Progenitor cell of endocrine pancreas (in vitro differentiated cells): Measurements from ENCODE around the gene MAZ. TPM values are rescaled to one million over a fixed set of nuclear protein-coding genes. Genes with fewer than 3 reads are reported as not detected.

ENCODE experiments used
- DNase-seq: peaks from one replicate; pipeline ENCODE4 v3.0.0; 2021; ENCODE audit warnings: low spot score; ENCODE audit not compliant: unreplicated experiment
- H3K27ac Mint-ChIP-seq: 2 replicates; pipeline ENCODE4 v1.8.0; 2021; ENCODE audit warnings: mild to moderate bottlenecking, moderate library complexity, mixed read lengths
- H3K27me3 Mint-ChIP-seq: 2 replicates; pipeline ENCODE4 v1.8.0; 2021; ENCODE audit warnings: mixed read lengths
- H3K36me3 Mint-ChIP-seq: 2 replicates; pipeline ENCODE4 v1.8.0; 2022; ENCODE audit warnings: mixed read lengths; ENCODE audit not compliant: insufficient read depth
- H3K4me1 Mint-ChIP-seq: 2 replicates; pipeline ENCODE4 v1.8.0; 2021; ENCODE audit warnings: low read depth, mixed read lengths
- H3K4me3 Mint-ChIP-seq: 2 replicates; pipeline ENCODE4 v1.8.0; 2021; ENCODE audit warnings: low read depth, mild to moderate bottlenecking, moderate library complexity, mixed read lengths
- H3K9me3 Mint-ChIP-seq: 2 replicates; pipeline ENCODE4 v1.8.0; 2021; ENCODE audit warnings: low read depth, mixed read lengths
- CTCF ChIP-seq: fragments of 200-600 bp; sonication (generic); IDR thresholded peaks from one replicate; pipeline ENCODE4 v1.5.0; 2021; ENCODE audit warnings: antibody characterized with exemption, mild to moderate bottlenecking; ENCODE audit not compliant: unreplicated experiment
- total RNA-seq: library from RNA; stranded (reverse); gene quantifications from 2 replicates; pipeline ENCODE4 v1.2.1, GENCODE V29; 2021

MAZ gene
- total RNA-seq, 1 donor from 2014 or later = 347 TPM

- no peak overlapping the region for H3K4me3 Mint-ChIP-seq
- peaks cover 9% of the 10 kb centered on the region for H3K4me1 Mint-ChIP-seq
- H3K27ac Mint-ChIP-seq = no peak overlapping the region
- DNase-seq = no peak
- H3K9me3 Mint-ChIP-seq = no peaks in the 10 kb centered on the region
- TF ChIP-seq CTCF = no peak
- no peaks in the 10 kb centered on the region for H3K27me3 Mint-ChIP-seq
- peaks cover 10% of the 10 kb centered on the region for H3K36me3 Mint-ChIP-seq
Measured at GRCh38 chr16:29858974-29859373, 52.6 kb downstream of the MAZ start.

- H3K27me3 Mint-ChIP-seq = no peaks in the 10 kb centered on the region
- no peak for TF ChIP-seq CTCF
- peaks cover 10% of the 10 kb centered on the region for H3K36me3 Mint-ChIP-seq
- peaks cover 9% of the 10 kb centered on the region for H3K4me1 Mint-ChIP-seq
- no peak for DNase-seq
- no peak overlapping the region for H3K4me3 Mint-ChIP-seq
- no peak overlapping the region for H3K27ac Mint-ChIP-seq
- H3K9me3 Mint-ChIP-seq = no peaks in the 10 kb centered on the region
Measured at GRCh38 chr16:29860218-29860617, 53.9 kb downstream of the MAZ start.

Other genes with a start within 250 kb of the MAZ start
- 0.19 and 0.20 TPM in 2 replicates for gene SPN, start 143.3 kb upstream of the MAZ start, total RNA-seq
- gene QPRT, start 127.3 kb upstream of the MAZ start, total RNA-seq = 106 and 115 TPM in 2 replicates
- 0.17 and 0.38 TPM in 2 replicates for gene C16orf54, start 60.5 kb upstream of the MAZ start, total RNA-seq
- not detected in 2 replicates for gene ZG16, start 28.3 kb upstream of the MAZ start, total RNA-seq
- gene KIF22, start 15.8 kb upstream of the MAZ start, total RNA-seq = 78.4 and 79.8 TPM in 2 replicates
- gene PRRT2, start 5.7 kb downstream of the MAZ start, total RNA-seq = 1.4 and 2.4 TPM in 2 replicates
- gene PAGR1, start 9.6 kb downstream of the MAZ start, total RNA-seq = 26.4 and 29.9 TPM in 2 replicates
- 6.5 and 9.0 TPM in 2 replicates for gene MVP, start 13.9 kb downstream of the MAZ start, total RNA-seq
- gene CDIPT, start 56.7 kb downstream of the MAZ start, total RNA-seq = 46.3 and 51.2 TPM in 2 replicates
- 13.2 and 16.2 TPM in 2 replicates for gene SEZ6L2, start 93.0 kb downstream of the MAZ start, total RNA-seq
- 3.1 and 3.8 TPM in 2 replicates for gene ASPHD1, start 94.0 kb downstream of the MAZ start, total RNA-seq
- gene KCTD13, start 119.7 kb downstream of the MAZ start, total RNA-seq = 31.4 and 34.7 TPM in 2 replicates
- 89.4 and 91.9 TPM in 2 replicates for gene TMEM219, start 155.6 kb downstream of the MAZ start, total RNA-seq
- gene TAOK2, start 167.3 kb downstream of the MAZ start, total RNA-seq = 51.1 and 54.0 TPM in 2 replicates
- 11.4 and 12.0 TPM in 2 replicates for gene HIRIP3, start 189.1 kb downstream of the MAZ start, total RNA-seq
- gene INO80E, start 189.7 kb downstream of the MAZ start, total RNA-seq = 72.7 and 74.2 TPM in 2 replicates
- gene DOC2A, start 204.5 kb downstream of the MAZ start, total RNA-seq = 4.4 and 5.0 TPM in 2 replicates
- not detected in 2 replicates for gene C16orf92, start 216.7 kb downstream of the MAZ start, total RNA-seq
- gene TLCD3B, start 224.7 kb downstream of the MAZ start, total RNA-seq = 1.5 and 1.7 TPM in 2 replicates